HepG2 (cell line): ENCODE measurements around the gene PSMD10.

Source experiments
- ERF ChIP-seq: IDR thresholded peaks from 2 replicates; pipeline ENCODE4 v1.6.1; 2018; ENCODE audit warnings: missing biosample characterization, missing genetic modification reagents
- TARDBP ChIP-seq: sonication (generic); formaldehyde crosslinking; IDR thresholded peaks from 2 replicates; pipeline ENCODE4 v1.8.0; 2022; ENCODE audit warnings: mild to moderate bottlenecking, missing genetic modification reagents
- TF ChIP-seq, protein P1 (sequence below): sonication (generic); formaldehyde crosslinking; IDR thresholded peaks from 2 replicates; pipeline ENCODE4; 2020; ENCODE audit warnings: missing genetic modification reagents, mild to moderate bottlenecking, borderline replicate concordance
- TF ChIP-seq, protein P2 (sequence below): sonication (generic); formaldehyde crosslinking; IDR thresholded peaks from 2 replicates; pipeline ENCODE4 v1.4.0; 2020; ENCODE audit warnings: low read depth, missing genetic modification reagents
- TF ChIP-seq, protein P3 (sequence below): sonication (generic); formaldehyde crosslinking; IDR thresholded peaks from 2 replicates; pipeline ENCODE4 v1.5.0; 2020; ENCODE audit warnings: mild to moderate bottlenecking, missing genetic modification reagents, moderate library complexity
- TF ChIP-seq, protein P4 (sequence below): sonication (generic); formaldehyde crosslinking; IDR thresholded peaks from 2 replicates; pipeline ENCODE4 v1.5.1; 2020; ENCODE audit warnings: mild to moderate bottlenecking, missing genetic modification reagents, moderate library complexity

DNA sequence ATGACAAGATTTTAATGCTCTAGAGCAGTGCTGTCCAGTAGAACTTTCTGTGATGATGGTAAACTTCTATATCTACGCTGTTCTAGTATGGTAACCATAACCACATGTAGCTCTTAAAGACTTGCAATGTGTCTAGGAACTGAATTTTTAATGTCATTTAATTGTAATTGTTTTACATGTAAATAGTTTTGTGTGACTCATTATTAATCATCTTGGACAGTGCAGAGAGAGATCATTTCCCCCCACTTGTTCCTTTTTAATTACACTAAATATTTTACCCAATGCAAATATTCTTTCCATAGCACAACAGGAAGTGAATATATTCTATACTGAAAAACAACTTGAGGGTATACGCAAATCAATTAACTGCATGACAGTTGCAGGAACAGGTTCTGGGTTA, 6.0 kb upstream of the PSMD10 start:
- TF ChIP-seq, protein P1, sequence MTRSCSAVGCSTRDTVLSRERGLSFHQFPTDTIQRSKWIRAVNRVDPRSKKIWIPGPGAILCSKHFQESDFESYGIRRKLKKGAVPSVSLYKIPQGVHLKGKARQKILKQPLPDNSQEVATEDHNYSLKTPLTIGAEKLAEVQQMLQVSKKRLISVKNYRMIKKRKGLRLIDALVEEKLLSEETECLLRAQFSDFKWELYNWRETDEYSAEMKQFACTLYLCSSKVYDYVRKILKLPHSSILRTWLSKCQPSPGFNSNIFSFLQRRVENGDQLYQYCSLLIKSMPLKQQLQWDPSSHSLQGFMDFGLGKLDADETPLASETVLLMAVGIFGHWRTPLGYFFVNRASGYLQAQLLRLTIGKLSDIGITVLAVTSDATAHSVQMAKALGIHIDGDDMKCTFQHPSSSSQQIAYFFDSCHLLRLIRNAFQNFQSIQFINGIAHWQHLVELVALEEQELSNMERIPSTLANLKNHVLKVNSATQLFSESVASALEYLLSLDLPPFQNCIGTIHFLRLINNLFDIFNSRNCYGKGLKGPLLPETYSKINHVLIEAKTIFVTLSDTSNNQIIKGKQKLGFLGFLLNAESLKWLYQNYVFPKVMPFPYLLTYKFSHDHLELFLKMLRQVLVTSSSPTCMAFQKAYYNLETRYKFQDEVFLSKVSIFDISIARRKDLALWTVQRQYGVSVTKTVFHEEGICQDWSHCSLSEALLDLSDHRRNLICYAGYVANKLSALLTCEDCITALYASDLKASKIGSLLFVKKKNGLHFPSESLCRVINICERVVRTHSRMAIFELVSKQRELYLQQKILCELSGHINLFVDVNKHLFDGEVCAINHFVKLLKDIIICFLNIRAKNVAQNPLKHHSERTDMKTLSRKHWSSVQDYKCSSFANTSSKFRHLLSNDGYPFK, result no peak
- TF ChIP-seq, protein P2, sequence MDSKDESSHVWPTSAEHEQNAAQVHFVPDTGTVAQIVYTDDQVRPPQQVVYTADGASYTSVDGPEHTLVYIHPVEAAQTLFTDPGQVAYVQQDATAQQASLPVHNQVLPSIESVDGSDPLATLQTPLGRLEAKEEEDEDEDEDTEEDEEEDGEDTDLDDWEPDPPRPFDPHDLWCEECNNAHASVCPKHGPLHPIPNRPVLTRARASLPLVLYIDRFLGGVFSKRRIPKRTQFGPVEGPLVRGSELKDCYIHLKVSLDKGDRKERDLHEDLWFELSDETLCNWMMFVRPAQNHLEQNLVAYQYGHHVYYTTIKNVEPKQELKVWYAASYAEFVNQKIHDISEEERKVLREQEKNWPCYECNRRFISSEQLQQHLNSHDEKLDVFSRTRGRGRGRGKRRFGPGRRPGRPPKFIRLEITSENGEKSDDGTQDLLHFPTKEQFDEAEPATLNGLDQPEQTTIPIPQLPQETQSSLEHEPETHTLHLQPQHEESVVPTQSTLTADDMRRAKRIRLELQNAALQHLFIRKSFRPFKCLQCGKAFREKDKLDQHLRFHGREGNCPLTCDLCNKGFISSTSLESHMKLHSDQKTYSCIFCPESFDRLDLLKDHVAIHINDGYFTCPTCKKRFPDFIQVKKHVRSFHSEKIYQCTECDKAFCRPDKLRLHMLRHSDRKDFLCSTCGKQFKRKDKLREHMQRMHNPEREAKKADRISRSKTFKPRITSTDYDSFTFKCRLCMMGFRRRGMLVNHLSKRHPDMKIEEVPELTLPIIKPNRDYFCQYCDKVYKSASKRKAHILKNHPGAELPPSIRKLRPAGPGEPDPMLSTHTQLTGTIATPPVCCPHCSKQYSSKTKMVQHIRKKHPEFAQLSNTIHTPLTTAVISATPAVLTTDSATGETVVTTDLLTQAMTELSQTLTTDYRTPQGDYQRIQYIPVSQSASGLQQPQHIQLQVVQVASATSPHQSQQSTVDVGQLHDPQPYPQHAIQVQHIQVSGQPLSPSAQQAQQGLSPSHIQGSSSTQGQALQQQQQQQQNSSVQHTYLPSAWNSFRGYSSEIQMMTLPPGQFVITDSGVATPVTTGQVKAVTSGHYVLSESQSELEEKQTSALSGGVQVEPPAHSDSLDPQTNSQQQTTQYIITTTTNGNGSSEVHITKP (CRISPR knock-in tag), result no peak
- TF ChIP-seq TARDBP (CRISPR knock-in tag), result no peak
- TF ChIP-seq, protein P3, sequence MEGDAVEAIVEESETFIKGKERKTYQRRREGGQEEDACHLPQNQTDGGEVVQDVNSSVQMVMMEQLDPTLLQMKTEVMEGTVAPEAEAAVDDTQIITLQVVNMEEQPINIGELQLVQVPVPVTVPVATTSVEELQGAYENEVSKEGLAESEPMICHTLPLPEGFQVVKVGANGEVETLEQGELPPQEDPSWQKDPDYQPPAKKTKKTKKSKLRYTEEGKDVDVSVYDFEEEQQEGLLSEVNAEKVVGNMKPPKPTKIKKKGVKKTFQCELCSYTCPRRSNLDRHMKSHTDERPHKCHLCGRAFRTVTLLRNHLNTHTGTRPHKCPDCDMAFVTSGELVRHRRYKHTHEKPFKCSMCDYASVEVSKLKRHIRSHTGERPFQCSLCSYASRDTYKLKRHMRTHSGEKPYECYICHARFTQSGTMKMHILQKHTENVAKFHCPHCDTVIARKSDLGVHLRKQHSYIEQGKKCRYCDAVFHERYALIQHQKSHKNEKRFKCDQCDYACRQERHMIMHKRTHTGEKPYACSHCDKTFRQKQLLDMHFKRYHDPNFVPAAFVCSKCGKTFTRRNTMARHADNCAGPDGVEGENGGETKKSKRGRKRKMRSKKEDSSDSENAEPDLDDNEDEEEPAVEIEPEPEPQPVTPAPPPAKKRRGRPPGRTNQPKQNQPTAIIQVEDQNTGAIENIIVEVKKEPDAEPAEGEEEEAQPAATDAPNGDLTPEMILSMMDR (CRISPR knock-in tag), result no peak
- TF ChIP-seq ERF, result no peak
- TF ChIP-seq, protein P4, sequence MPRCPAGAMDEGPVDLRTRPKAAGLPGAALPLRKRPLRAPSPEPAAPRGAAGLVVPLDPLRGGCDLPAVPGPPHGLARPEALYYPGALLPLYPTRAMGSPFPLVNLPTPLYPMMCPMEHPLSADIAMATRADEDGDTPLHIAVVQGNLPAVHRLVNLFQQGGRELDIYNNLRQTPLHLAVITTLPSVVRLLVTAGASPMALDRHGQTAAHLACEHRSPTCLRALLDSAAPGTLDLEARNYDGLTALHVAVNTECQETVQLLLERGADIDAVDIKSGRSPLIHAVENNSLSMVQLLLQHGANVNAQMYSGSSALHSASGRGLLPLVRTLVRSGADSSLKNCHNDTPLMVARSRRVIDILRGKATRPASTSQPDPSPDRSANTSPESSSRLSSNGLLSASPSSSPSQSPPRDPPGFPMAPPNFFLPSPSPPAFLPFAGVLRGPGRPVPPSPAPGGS (CRISPR knock-in tag), result no peak
